Trophoblast cell (in vitro differentiated cells and primary cell): ENCODE data around the gene PPM1H.

ENCODE experiments used
- DNase-seq, 2 donors: peaks; one replicate each; pipeline ENCODE4 v3.0.0-alpha.2; 2016
- H2AFZ ChIP-seq: 2 replicates; pipeline ENCODE4 v1.6.1; 2013; ENCODE audit warnings: low read length, moderate library complexity, mild to moderate bottlenecking; ENCODE audit not compliant: insufficient read depth, poor library complexity
- H2AK5ac ChIP-seq: 2 replicates; pipeline ENCODE4 v1.6.1; 2013; ENCODE audit warnings: mild to moderate bottlenecking, low read length
- H2BK120ac ChIP-seq: 2 replicates; pipeline ENCODE4 v1.6.1; 2013; ENCODE audit warnings: low read length, mild to moderate bottlenecking, moderate library complexity; ENCODE audit not compliant: insufficient read depth, poor library complexity
- H2BK12ac ChIP-seq: 2 replicates; pipeline ENCODE4 v1.6.1; 2013; ENCODE audit warnings: mild to moderate bottlenecking, low read length, moderate library complexity
- H2BK5ac ChIP-seq: 2 replicates; pipeline ENCODE4 v1.6.1; 2013; ENCODE audit warnings: low read length, low read depth, moderate library complexity, mild to moderate bottlenecking; ENCODE audit not compliant: poor library complexity
- H3K14ac ChIP-seq: 2 replicates; pipeline ENCODE4 v1.6.1; 2013; ENCODE audit warnings: mild to moderate bottlenecking, low read length
- H3K18ac ChIP-seq: 2 replicates; pipeline ENCODE4 v1.6.1; 2013; ENCODE audit warnings: mild to moderate bottlenecking, low read length
- H3K23ac ChIP-seq: 2 replicates; pipeline ENCODE4 v1.6.1; 2013; ENCODE audit warnings: low read length
- H3K27ac ChIP-seq: 2 replicates; pipeline ENCODE4 v1.5.1; 2013; ENCODE audit warnings: low read depth, mild to moderate bottlenecking, inconsistent platforms, low read length, moderate library complexity
- H3K27me3 ChIP-seq: 2 replicates; pipeline ENCODE4 v1.6.1; 2013; ENCODE audit warnings: inconsistent platforms, mild to moderate bottlenecking, low read length, moderate library complexity; ENCODE audit not compliant: insufficient read depth
- H3K36me3 ChIP-seq, 2 experiments: 1 replicate in 1 of 2; 2 replicates in 1 of 2; pipeline ENCODE4 v1.6.1; 2013; ENCODE audit warnings: low read length in 2 of 2, mild to moderate bottlenecking in 2 of 2, moderate library complexity in 1 of 2; ENCODE audit not compliant: insufficient read depth in 2 of 2, control insufficient read depth in 1 of 2
- H3K4ac ChIP-seq: 2 replicates; pipeline ENCODE4 v1.6.1; 2013; ENCODE audit warnings: low read depth, mild to moderate bottlenecking, low read length, moderate library complexity
- H3K4me1 ChIP-seq, 2 experiments: 1 replicate in 1 of 2; 2 replicates in 1 of 2; pipeline ENCODE4 v1.6.1; 2013; ENCODE audit warnings: low read length in 2 of 2, mild to moderate bottlenecking in 2 of 2, moderate library complexity in 1 of 2; ENCODE audit not compliant: insufficient read depth in 2 of 2, control insufficient read depth in 1 of 2
- H3K4me2 ChIP-seq: 2 replicates; pipeline ENCODE4 v1.6.1; 2013; ENCODE audit warnings: inconsistent platforms, mild to moderate bottlenecking, low read length, moderate library complexity
- H3K4me3 ChIP-seq: 2 replicates; pipeline ENCODE4 v1.5.1; 2013; ENCODE audit warnings: mild to moderate bottlenecking, low read depth, low read length, inconsistent platforms
- H3K79me1 ChIP-seq: one replicate; pipeline ENCODE4 v1.6.1; 2013; ENCODE audit warnings: low read length
- H3K79me2 ChIP-seq: 2 replicates; pipeline ENCODE4 v1.6.1; 2013; ENCODE audit warnings: low read length, mild to moderate bottlenecking; ENCODE audit not compliant: control insufficient read depth, insufficient read depth, poor library complexity
- H3K9ac ChIP-seq: 2 replicates; pipeline ENCODE4 v1.6.1; 2013; ENCODE audit warnings: mild to moderate bottlenecking, low read length
- H3K9me3 ChIP-seq: 2 replicates; pipeline ENCODE4 v1.6.1; 2013; ENCODE audit warnings: low read depth, mild to moderate bottlenecking, control low read depth, inconsistent platforms, low read length; ENCODE audit not compliant: insufficient read depth
- H4K12ac ChIP-seq: 2 replicates; pipeline ENCODE4 v1.6.1; 2013; ENCODE audit warnings: low read depth, mild to moderate bottlenecking, low read length, moderate library complexity
- H4K8ac ChIP-seq: 2 replicates; pipeline ENCODE4 v1.6.1; 2013; ENCODE audit warnings: low read depth, mild to moderate bottlenecking, low read length, moderate library complexity
- H4K91ac ChIP-seq: one replicate; pipeline ENCODE4 v1.6.1; 2013; ENCODE audit warnings: low read depth, mild to moderate bottlenecking, low read length, moderate library complexity
- WGBS: extraction: QIAGEN DNeasy Blood & Tissue Kit; methylation state at CpG from one replicate; pipeline ENCODE4 v1.1.7; 2013; ENCODE audit warnings: missing lambda C conversion rate; ENCODE audit not compliant: insufficient read length, insufficient coverage; ENCODE audit errors: extremely low coverage; 5-methylcytosine and 5-hydroxymethylcytosine counted together

Gene PPM1H

GRCh38 chr12:62701492-62701891, 233.5 kb downstream of the PPM1H start:
- no peak overlapping the region for H3K4me3 ChIP-seq
- peaks cover 2% of the 10 kb centered on the region for H3K79me1 ChIP-seq
- H2AK5ac ChIP-seq = no peak overlapping the region
- whole genome bisulfite sequencing = no CpG with 5 or more reads among the region's 5 CpGs
- H3K36me3 ChIP-seq = no peaks in the 10 kb centered on the region
- no peak overlapping the region for H4K8ac ChIP-seq
- peaks cover 11 to 12% of the 10 kb centered on the region in 2 experiments for H3K4me1 ChIP-seq
- no peak for DNase-seq
- H3K79me2 ChIP-seq = no peaks in the 10 kb centered on the region
- no peak overlapping the region for H3K9ac ChIP-seq
- H3K4me2 ChIP-seq = no peak overlapping the region
- H3K23ac ChIP-seq = no peak overlapping the region
- H3K4ac ChIP-seq = no peak overlapping the region
- H3K9me3 ChIP-seq = no peaks in the 10 kb centered on the region
- H3K14ac ChIP-seq = no peak overlapping the region
- H2BK12ac ChIP-seq = no peak overlapping the region
- H4K12ac ChIP-seq = no peak overlapping the region
- no peak overlapping the region for H3K27ac ChIP-seq
- no peak overlapping the region for H2BK5ac ChIP-seq
- no peaks in the 10 kb centered on the region for H3K27me3 ChIP-seq
- H2AFZ ChIP-seq = no peak overlapping the region
- no peak overlapping the region for H2BK120ac ChIP-seq
- H4K91ac ChIP-seq = no peak overlapping the region
- no peak overlapping the region for H3K18ac ChIP-seq

- Histone ChIP-seq H3K79me2 (no peaks in the 10 kb centered on the region), H3K9me3 (no peaks in the 10 kb centered on the region), H3K4ac (no peak overlapping the region), H4K12ac (no peak overlapping the region), H3K23ac (no peak overlapping the region), H2BK12ac (no peak overlapping the region), H3K14ac (no peak overlapping the region), H2AFZ (no peak overlapping the region), H3K4me3 (no peak overlapping the region), H3K27me3 (no peaks in the 10 kb centered on the region), H2AK5ac (no peak overlapping the region), H3K79me1 (peaks cover 2% of the 10 kb centered on the region), H2BK5ac (no peak overlapping the region), H4K91ac (no peak overlapping the region), H3K9ac (no peak overlapping the region), H4K8ac (no peak overlapping the region), H3K4me2 (no peak overlapping the region), H3K36me3 (no peaks in the 10 kb centered on the region), H3K18ac (no peak overlapping the region), H3K27ac (no peak overlapping the region), H3K4me1 (peaks cover 11 to 12% of the 10 kb centered on the region in 2 experiments), H2BK120ac (no peak overlapping the region)
- DNase-seq = no peak
- no CpG with 5 or more reads among the region's 5 CpGs for WGBS
Observed at GRCh38 chr12:62700091-62700880, 234.7 kb downstream of the PPM1H start.

GRCh38 chr12:62698701-62699101, 236.2 kb downstream of the PPM1H start:
- Histone ChIP-seq H3K9ac (no peak overlapping the region), H3K79me2 (no peaks in the 10 kb centered on the region), H2BK5ac (no peak overlapping the region), H3K4me3 (no peak overlapping the region), H2BK12ac (no peak overlapping the region), H2BK120ac (no peak overlapping the region), H3K14ac (no peak overlapping the region), H4K8ac (no peak overlapping the region), H2AFZ (no peak overlapping the region), H3K27me3 (no peaks in the 10 kb centered on the region), H4K91ac (no peak overlapping the region), H3K79me1 (peaks cover 2% of the 10 kb centered on the region), H3K36me3 (no peaks in the 10 kb centered on the region), H3K9me3 (no peaks in the 10 kb centered on the region), H3K27ac (no peak overlapping the region), H3K23ac (no peak overlapping the region), H3K18ac (no peak overlapping the region), H3K4ac (no peak overlapping the region), H3K4me1 (peaks cover 10 to 12% of the 10 kb centered on the region in 2 experiments), H3K4me2 (no peak overlapping the region), H2AK5ac (no peak overlapping the region), H4K12ac (no peak overlapping the region)
- no peak for DNase-seq

GRCh38 chr12:62697893-62698292, 237.1 kb downstream of the PPM1H start:
- H3K4me2 ChIP-seq = no peak overlapping the region
- no peak overlapping the region for H4K8ac ChIP-seq
- H2BK120ac ChIP-seq = no peak overlapping the region
- H2BK5ac ChIP-seq = no peak overlapping the region
- no CpG with 5 or more reads among the region's 1 CpG for WGBS
- H3K23ac ChIP-seq = no peak overlapping the region
- no peaks in the 10 kb centered on the region for H3K27me3 ChIP-seq
- no peak overlapping the region for H3K9ac ChIP-seq
- no peaks in the 10 kb centered on the region for H3K9me3 ChIP-seq
- H2BK12ac ChIP-seq = no peak overlapping the region
- no peak overlapping the region for H3K27ac ChIP-seq
- H3K4ac ChIP-seq = no peak overlapping the region
- no peak overlapping the region for H3K18ac ChIP-seq
- H3K79me1 ChIP-seq = peaks cover 2% of the 10 kb centered on the region
- H3K14ac ChIP-seq = no peak overlapping the region
- no peaks in the 10 kb centered on the region for H3K79me2 ChIP-seq
- H3K36me3 ChIP-seq = peaks cover 0 to 2% of the 10 kb centered on the region in 2 experiments
- H3K4me1 ChIP-seq = peaks cover 5 to 8% of the 10 kb centered on the region in 2 experiments
- H2AFZ ChIP-seq = no peak overlapping the region
- H2AK5ac ChIP-seq = no peak overlapping the region
- H3K4me3 ChIP-seq = no peak overlapping the region
- DNase-seq = no peak
- H4K12ac ChIP-seq = no peak overlapping the region
- H4K91ac ChIP-seq = no peak overlapping the region
